GM19324 (cell line): ENCODE results near the gene DEGS2.

ENCODE experiments used
- ATAC-seq: cut with Tn5 transposase; IDR thresholded peaks from one replicate; pipeline ENCODE4 v1.9.1; 2021; ENCODE audit warnings: mild to moderate bottlenecking, moderate library complexity; ENCODE audit not compliant: unreplicated experiment, low FRiP score

DEGS2 gene

GRCh38 chr14:100149851-100150611, 9.4 kb downstream of the DEGS2 start:
- no peak for ATAC-seq

GRCh38 chr14:100148837-100149731, 10.4 kb downstream of the DEGS2 start:
- no peak for ATAC-seq

- ATAC-seq, result no peak
These were observed 11.6 kb downstream of the DEGS2 start for GRCh38 chr14:100147691-100148464.

GRCh38 chr14:100147181-100147631, 12.2 kb downstream of the DEGS2 start:
- no peak for ATAC-seq

- no peak for ATAC-seq
These were observed 12.8 kb downstream of the DEGS2 start for GRCh38 chr14:100146531-100147091.

- ATAC-seq, result no peak
These were observed 13.6 kb downstream of the DEGS2 start for GRCh38 chr14:100145682-100146464.

- ATAC-seq, result no peak
These were observed 14.3 kb downstream of the DEGS2 start for GRCh38 chr14:100144996-100145646.

- ATAC-seq, result no peak
These were observed 14.8 kb downstream of the DEGS2 start for GRCh38 chr14:100144645-100144995.

- no peak for ATAC-seq
These were observed 15.5 kb downstream of the DEGS2 start for GRCh38 chr14:100143934-100144333.

GRCh38 chr14:100143523-100143922, 15.9 kb downstream of the DEGS2 start:
- no peak for ATAC-seq

GRCh38 chr14:100142073-100143040, 17.1 kb downstream of the DEGS2 start:
- ATAC-seq, result no peak

GRCh38 chr14:100141098-100141497, 18.3 kb downstream of the DEGS2 start:
- no peak for ATAC-seq

- ATAC-seq, result no peak
These were observed 18.9 kb downstream of the DEGS2 start for GRCh38 chr14:100140452-100141078.

- no peak for ATAC-seq
These were observed 20.5 kb downstream of the DEGS2 start for GRCh38 chr14:100138955-100139354.

- no peak for ATAC-seq
These were observed 21.2 kb downstream of the DEGS2 start for GRCh38 chr14:100138082-100138787.

- ATAC-seq, result no peak
These were observed 22.3 kb downstream of the DEGS2 start for GRCh38 chr14:100137173-100137572.

- ATAC-seq, result no peak
These were observed 23.7 kb downstream of the DEGS2 start for GRCh38 chr14:100135784-100136183.
